SK-N-SH (cell line): ENCODE results near the gene THSD4.

Source experiments
- CHD2 ChIP-seq: fragments of 150-350 bp; IDR thresholded peaks from 2 replicates; pipeline ENCODE4 v1.6.1; 2018; ENCODE audit warnings: low read length; ENCODE audit not compliant: partially characterized antibody
- CTCF ChIP-seq: fragments of 200-600 bp; sonication (generic); IDR thresholded peaks from 2 replicates; pipeline ENCODE4 v1.6.1; 2017; ENCODE audit warnings: antibody characterized with exemption, mild to moderate bottlenecking, moderate library complexity
- GABPA ChIP-seq: IDR thresholded peaks from 2 replicates; pipeline ENCODE4 v1.4.0; 2012; ENCODE audit warnings: low read depth, mild to moderate bottlenecking
- JUND ChIP-seq: IDR thresholded peaks from 2 replicates; pipeline ENCODE4 v1.4.0; 2012
- POLR2AphosphoS5 ChIP-seq: IDR thresholded peaks from 2 replicates; pipeline ENCODE4 v1.6.1; 2012; ENCODE audit warnings: low read depth, low read length
- RAD21 ChIP-seq: IDR thresholded peaks from 2 replicates; pipeline ENCODE4 v1.6.1; 2012; ENCODE audit warnings: mild to moderate bottlenecking, low read length
- SIN3A ChIP-seq: IDR thresholded peaks from 2 replicates; pipeline ENCODE4 v1.6.1; 2012; ENCODE audit warnings: low read depth, mild to moderate bottlenecking, low read length, moderate library complexity, borderline replicate concordance
- TCF12 ChIP-seq: IDR thresholded peaks from 2 replicates; pipeline ENCODE4 v1.4.0; 2012
- ZBTB33 ChIP-seq: IDR thresholded peaks from 2 replicates; pipeline ENCODE4 v1.4.0; 2012; ENCODE audit warnings: low read depth, borderline replicate concordance
- TF ChIP-seq, protein P1 (sequence below): fragments of 150-350 bp; IDR thresholded peaks from 2 replicates; pipeline ENCODE4 v1.6.1; 2017; ENCODE audit warnings: antibody characterized with exemption, low read length, low read depth, borderline replicate concordance

DNA sequence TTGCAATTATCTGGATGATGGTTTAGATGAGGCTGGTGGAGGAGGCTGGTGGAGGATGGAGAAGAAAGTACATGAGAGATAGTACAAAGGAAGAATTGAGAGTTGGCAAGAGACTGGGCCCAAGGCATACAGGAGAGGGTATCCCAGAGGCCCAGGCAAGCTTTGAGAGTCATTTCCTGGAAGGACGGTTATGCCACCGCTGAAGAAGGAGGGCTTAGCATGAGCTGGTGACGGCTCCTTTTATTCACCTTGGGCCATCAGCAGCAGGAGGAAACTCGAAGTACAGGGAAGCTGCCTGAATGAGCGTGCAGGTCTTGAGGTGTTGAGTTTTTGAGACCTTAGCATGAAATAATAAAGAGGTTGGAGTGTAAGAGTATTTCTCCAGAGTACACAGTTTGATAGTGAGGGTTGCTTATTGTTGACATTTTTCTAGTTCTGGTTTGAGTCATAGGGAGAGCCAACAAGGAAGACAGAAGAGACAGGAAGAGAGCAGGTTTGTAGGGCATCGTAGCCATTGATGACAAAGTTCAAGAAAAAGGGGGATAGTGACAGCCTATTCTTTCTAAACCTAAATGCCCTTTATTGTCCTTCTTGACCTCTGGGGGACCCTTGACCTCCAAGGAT, 13.8 kb downstream of the THSD4 start:
- no peak for TF ChIP-seq CTCF
- TF ChIP-seq TCF12 = no peak
- no peak for TF ChIP-seq CHD2
- TF ChIP-seq JUND = no peak
- no peak for TF ChIP-seq SIN3A
- TF ChIP-seq POLR2AphosphoS5 = no peak
- no peak for TF ChIP-seq GABPA
- TF ChIP-seq, protein P1, sequence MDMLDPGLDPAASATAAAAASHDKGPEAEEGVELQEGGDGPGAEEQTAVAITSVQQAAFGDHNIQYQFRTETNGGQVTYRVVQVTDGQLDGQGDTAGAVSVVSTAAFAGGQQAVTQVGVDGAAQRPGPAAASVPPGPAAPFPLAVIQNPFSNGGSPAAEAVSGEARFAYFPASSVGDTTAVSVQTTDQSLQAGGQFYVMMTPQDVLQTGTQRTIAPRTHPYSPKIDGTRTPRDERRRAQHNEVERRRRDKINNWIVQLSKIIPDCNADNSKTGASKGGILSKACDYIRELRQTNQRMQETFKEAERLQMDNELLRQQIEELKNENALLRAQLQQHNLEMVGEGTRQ = no peak
- TF ChIP-seq RAD21 = no peak
- TF ChIP-seq ZBTB33 = no peak
